Measurements from ENCODE around the gene ARL14.
"Not testable (repeated sequence)": the region's sequence is repeated elsewhere in the genome, so short reads cannot be mapped to it uniquely, and the experiment has no call there.

Gene ARL14

GRCh38 chr3:160702290-160702689 lies 25.3 kb downstream of the ARL14 start:
- ChIA-PET CTCF (no interaction called here), POLR2A (ENCODE audit: low non-redundant PET) (no interaction called here)
- DNase-seq (ENCODE audit: low spot score) = no peak
- H3K27ac ChIP-seq = no peak overlapping the region
- TF ChIP-seq, protein P1, sequence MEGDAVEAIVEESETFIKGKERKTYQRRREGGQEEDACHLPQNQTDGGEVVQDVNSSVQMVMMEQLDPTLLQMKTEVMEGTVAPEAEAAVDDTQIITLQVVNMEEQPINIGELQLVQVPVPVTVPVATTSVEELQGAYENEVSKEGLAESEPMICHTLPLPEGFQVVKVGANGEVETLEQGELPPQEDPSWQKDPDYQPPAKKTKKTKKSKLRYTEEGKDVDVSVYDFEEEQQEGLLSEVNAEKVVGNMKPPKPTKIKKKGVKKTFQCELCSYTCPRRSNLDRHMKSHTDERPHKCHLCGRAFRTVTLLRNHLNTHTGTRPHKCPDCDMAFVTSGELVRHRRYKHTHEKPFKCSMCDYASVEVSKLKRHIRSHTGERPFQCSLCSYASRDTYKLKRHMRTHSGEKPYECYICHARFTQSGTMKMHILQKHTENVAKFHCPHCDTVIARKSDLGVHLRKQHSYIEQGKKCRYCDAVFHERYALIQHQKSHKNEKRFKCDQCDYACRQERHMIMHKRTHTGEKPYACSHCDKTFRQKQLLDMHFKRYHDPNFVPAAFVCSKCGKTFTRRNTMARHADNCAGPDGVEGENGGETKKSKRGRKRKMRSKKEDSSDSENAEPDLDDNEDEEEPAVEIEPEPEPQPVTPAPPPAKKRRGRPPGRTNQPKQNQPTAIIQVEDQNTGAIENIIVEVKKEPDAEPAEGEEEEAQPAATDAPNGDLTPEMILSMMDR (conservative IDR thresholded peaks at IDR 0.05; ENCODE audit: low read depth) = no peak

GRCh38 chr3:160703974-160704373 lies 27.0 kb downstream of the ARL14 start:
- TF ChIP-seq, protein P1 (conservative IDR thresholded peaks at IDR 0.05; ENCODE audit: low read depth) = no peak
- no peak overlapping the region for H3K27ac ChIP-seq
- ChIA-PET CTCF (interaction anchor here (1.0 to 2.2 kb wide), 2 partner anchors 217 to 252 kb away, joined by 4 read pairs; no protein-coding TSS in a partner anchor), POLR2A (ENCODE audit: low non-redundant PET) (no interaction called here)
- DNase-seq (ENCODE audit: low spot score) = no peak

DNA sequence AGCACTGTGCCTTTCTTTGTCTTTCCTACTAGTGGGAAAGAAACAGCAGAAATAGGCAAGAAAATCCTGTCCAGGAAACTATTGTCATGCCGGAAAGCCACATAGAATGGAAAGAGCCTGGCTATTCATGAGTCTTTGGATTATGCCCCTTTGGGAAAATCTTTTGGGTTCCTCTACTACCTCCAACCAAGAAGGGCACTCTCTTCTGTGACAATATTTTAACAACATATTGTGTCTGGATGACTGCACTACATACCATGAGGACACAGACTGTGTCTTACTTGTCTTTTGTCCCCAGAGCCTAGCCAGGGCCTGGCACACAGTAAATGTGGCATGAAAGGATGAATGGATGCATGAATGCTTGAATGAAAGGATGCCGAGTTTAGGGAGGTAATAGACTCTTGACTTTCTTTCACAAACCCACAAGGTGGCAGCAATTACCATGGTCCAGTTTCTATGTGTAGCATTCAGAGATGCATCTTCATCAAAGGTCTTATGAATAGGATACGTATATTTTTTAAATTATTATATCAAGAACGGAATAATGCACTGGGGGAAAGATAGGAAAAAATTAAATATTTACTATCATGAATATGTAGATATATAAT lies 30.3 kb downstream of the ARL14 start:
- ChIA-PET POLR2A (ENCODE audit: low non-redundant PET) (no interaction called here), CTCF (interaction anchor here (0.9 to 1.2 kb wide), 2 partner anchors 214 to 234 kb away, joined by 4 to 10 read pairs; no protein-coding TSS in a partner anchor)
- TF ChIP-seq, protein P1 (conservative IDR thresholded peaks at IDR 0.05; ENCODE audit: low read depth) = peak; percentile 55
- H3K27ac ChIP-seq = no peak overlapping the region
- peak; percentile 28 for DNase-seq (ENCODE audit: low spot score)

DNA sequence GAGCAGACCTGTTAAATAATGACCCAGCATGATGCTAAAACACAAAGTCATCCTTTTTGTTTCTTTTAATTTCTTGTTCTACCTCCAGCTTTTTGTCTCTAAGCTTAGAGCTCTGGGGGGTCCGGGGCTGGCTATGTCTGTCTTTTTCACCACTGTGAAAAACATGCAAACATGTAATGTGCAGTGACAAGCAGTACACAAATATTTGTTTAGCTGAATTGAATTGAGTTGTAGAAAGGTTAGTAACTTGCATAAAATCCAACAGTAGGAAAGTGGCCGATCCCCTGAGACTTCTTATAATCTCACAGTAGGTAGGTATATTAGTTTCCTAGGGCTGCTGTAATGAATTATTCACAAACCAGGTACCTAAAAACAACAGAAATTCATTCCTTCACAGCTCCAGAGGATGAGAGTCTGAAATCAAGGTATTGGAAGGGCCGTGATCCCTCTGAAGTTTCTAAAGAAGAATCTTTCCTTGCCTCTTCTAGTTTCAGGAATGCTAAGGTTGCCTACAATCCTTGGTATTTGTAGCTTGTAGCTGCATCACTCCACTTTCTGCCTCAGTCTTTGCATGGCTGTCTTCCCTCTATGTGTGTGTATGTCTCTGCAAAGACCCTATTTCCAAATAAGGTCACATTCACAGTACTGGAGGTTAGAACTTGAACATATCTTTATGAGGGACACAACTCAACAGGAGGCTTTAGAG lies 32.7 kb downstream of the ARL14 start:
- no peak for DNase-seq (ENCODE audit: low spot score)
- no peak overlapping the region for H3K27ac ChIP-seq
- TF ChIP-seq, protein P1 (conservative IDR thresholded peaks at IDR 0.05; ENCODE audit: low read depth) = no peak
- ChIA-PET POLR2A (ENCODE audit: low non-redundant PET) (no interaction called here), CTCF (interaction anchor here (0.6 kb wide), 1 partner anchor 259 kb away, joined by 3 read pairs; no protein-coding TSS in a partner anchor)

- POLR2A ChIA-PET (ENCODE audit: low non-redundant PET); CTCF ChIA-PET; DNase-seq (ENCODE audit: low spot score); H3K27ac ChIP-seq: not testable (repeated sequence)
Measured at GRCh38 chr3:160713144-160713543, 36.2 kb downstream of the ARL14 start.

GRCh38 chr3:160719710-160720109 lies 42.8 kb downstream of the ARL14 start:
- H3K27ac ChIP-seq = no peak overlapping the region
- CTCF ChIA-PET = no interaction called here
- no peak for DNase-seq (ENCODE audit: low spot score)
- POLR2A ChIA-PET (ENCODE audit: low non-redundant PET) = no interaction called here
- TF ChIP-seq, protein P1 (conservative IDR thresholded peaks at IDR 0.05; ENCODE audit: low read depth) = no peak

GRCh38 chr3:160720123-160720746 lies 43.3 kb downstream of the ARL14 start:
- H3K27ac ChIP-seq = no peak overlapping the region
- DNase-seq (ENCODE audit: low spot score) = no peak
- POLR2A ChIA-PET (ENCODE audit: low non-redundant PET) = no interaction called here
- CTCF ChIA-PET = no interaction called here
- TF ChIP-seq, protein P1 (conservative IDR thresholded peaks at IDR 0.05; ENCODE audit: low read depth) = no peak

Measured in RWPE1 (cell line).